Neural crest cell (in vitro differentiated cells): ENCODE data around the gene RAB44. TPM values are rescaled to one million over a fixed set of nuclear protein-coding genes. Genes with fewer than 3 reads are reported as not detected.
"Not testable (repeated sequence)": the region's sequence is repeated elsewhere in the genome, so short reads cannot be mapped to it uniquely, and the experiment has no call there.

Source experiments
- DNase-seq: peaks from one replicate; pipeline ENCODE4 v3.0.0; 2021; ENCODE audit warnings: low read depth, mixed read lengths, low spot score
- H3K27ac Mint-ChIP-seq: one replicate; pipeline ENCODE4 v1.8.0; 2021; ENCODE audit warnings: mild to moderate bottlenecking, mixed read lengths; ENCODE audit not compliant: unreplicated experiment
- H3K27me3 Mint-ChIP-seq: 2 replicates; pipeline ENCODE4 v1.8.0; 2021; ENCODE audit warnings: low read depth, mild to moderate bottlenecking, mixed read lengths
- H3K36me3 Mint-ChIP-seq: 2 replicates; pipeline ENCODE4 v1.8.0; 2021; ENCODE audit warnings: low read depth, mild to moderate bottlenecking, mixed read lengths
- H3K4me1 Mint-ChIP-seq: 2 replicates; pipeline ENCODE4 v1.8.0; 2021; ENCODE audit warnings: mixed read lengths
- H3K4me3 Mint-ChIP-seq: one replicate; pipeline ENCODE4 v1.8.0; 2021; ENCODE audit warnings: mild to moderate bottlenecking, mixed read lengths
- H3K9me3 Mint-ChIP-seq: 2 replicates; pipeline ENCODE4 v1.8.0; 2021; ENCODE audit warnings: mixed read lengths
- total RNA-seq: library from RNA; stranded (reverse); gene quantifications from 2 replicates; pipeline ENCODE4 v1.2.1, GENCODE V29; 2021
- TF ChIP-seq, protein P1 (sequence below): fragments of 200-600 bp; sonication (generic); conservative IDR thresholded peaks from 2 replicates; pipeline ENCODE4 v1.5.0; 2021; ENCODE audit warnings: antibody characterized with exemption, mild to moderate bottlenecking

The RAB44 gene
- total RNA-seq, 1 donor from 2014 or later, result not detected

DNA sequence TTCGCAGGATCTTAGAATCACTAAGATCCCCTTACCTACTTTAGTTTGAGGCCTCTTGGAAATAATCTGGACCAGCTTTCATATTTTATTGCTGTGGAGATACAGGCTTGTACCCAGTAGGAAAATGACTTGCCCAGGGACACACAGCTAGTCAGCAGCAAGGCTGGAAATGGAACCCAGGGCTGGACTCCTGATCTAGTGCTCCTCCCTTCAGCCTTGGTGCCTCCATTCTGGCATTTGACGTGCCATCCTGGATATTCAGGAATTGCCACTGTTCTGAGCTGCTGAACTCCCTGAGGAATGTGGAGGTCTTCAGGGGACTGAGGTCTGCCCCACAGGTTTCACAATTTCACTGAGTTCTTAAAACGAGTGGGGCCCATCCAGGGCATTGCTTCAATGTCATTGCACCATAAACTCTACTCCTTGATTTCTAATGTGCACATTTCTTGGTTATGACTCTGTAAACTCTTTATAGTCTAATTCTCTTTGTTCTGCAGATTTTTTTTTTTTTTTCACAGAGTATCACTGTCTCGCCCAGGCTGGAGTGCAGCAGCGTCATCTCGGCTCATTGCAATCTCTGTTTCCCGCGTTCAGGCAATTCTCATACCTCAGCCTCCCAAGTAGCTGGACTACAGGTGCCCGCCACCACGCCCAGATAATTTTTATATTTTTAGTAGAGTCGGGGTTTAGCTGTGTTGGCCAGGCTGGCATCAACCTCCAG, 45.8 kb upstream of the RAB44 start:
- Mint-ChIP-seq H3K4me1 (peaks cover 23% of the 10 kb centered on the region), H3K27me3 (peaks cover 6% of the 10 kb centered on the region), H3K36me3 (no peaks in the 10 kb centered on the region), H3K4me3 (no peak overlapping the region), H3K27ac (no peak overlapping the region), H3K9me3 (no peaks in the 10 kb centered on the region)
- no peak for DNase-seq
- TF ChIP-seq, protein P1, sequence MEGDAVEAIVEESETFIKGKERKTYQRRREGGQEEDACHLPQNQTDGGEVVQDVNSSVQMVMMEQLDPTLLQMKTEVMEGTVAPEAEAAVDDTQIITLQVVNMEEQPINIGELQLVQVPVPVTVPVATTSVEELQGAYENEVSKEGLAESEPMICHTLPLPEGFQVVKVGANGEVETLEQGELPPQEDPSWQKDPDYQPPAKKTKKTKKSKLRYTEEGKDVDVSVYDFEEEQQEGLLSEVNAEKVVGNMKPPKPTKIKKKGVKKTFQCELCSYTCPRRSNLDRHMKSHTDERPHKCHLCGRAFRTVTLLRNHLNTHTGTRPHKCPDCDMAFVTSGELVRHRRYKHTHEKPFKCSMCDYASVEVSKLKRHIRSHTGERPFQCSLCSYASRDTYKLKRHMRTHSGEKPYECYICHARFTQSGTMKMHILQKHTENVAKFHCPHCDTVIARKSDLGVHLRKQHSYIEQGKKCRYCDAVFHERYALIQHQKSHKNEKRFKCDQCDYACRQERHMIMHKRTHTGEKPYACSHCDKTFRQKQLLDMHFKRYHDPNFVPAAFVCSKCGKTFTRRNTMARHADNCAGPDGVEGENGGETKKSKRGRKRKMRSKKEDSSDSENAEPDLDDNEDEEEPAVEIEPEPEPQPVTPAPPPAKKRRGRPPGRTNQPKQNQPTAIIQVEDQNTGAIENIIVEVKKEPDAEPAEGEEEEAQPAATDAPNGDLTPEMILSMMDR, result no peak

DNA sequence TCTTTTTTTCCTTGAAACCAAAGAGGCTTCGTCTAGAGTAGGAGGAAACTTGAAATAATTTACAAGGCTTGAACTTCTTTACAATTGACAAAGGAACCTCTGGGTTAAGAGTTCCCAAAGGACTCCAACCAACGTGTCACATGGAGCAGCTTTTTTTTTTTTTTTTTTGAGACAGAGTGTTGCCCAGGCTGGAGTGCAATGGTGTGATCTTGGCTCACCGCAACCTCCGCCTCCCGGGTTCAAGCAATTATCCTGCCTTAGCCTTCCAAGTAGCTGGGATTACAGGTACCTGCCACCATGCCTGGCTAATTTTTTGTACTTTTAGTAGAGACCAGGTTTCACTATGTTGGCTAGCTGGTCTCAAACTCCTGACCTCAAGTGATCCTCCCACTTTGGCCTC, 43.2 kb upstream of the RAB44 start:
- not testable (repeated sequence) for H3K4me3 Mint-ChIP-seq, H3K27ac Mint-ChIP-seq

DNA sequence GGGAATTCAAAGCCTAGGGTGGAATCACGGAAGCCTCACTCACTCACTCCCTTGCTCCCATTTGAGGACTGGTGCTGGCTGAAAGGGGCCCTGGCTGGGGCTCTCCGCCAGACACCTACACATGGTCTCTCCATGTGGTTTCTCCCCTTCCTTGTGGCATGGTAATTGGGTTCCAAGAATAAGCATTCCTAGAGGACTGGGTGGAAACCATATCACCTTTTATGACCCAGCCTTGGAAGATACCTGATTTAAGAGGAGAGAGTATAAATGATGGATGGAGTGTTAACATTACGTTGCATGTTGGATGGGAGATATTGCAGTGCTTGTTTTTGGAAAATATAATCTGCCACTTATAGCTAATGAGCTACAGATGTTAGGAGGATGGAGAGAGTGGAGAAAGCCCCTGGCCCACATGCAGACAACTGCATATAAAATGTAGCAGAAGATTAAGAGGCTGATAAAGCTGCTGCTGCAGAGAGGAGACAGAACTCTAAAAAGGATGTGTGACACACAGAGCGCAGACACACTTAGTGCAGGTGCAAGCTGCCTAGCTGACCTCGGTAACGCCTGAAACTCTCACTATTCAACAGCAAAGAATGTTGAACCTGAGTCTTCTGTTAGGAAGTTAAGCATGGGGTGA, 42.4 kb upstream of the RAB44 start:
- H3K36me3 Mint-ChIP-seq, result no peaks in the 10 kb centered on the region
- no peak for DNase-seq
- H3K9me3 Mint-ChIP-seq, result no peaks in the 10 kb centered on the region
- TF ChIP-seq, protein P1, result no peak
- no peak overlapping the region for H3K4me3 Mint-ChIP-seq
- H3K27ac Mint-ChIP-seq, result no peak overlapping the region
- H3K27me3 Mint-ChIP-seq, result peaks cover 12% of the 10 kb centered on the region
- H3K4me1 Mint-ChIP-seq, result peaks cover 9% of the 10 kb centered on the region

More for the DNA sequence above, 43.2 kb upstream of the RAB44 start:
- H3K9me3 Mint-ChIP-seq, H3K27me3 Mint-ChIP-seq, DNase-seq, H3K36me3 Mint-ChIP-seq: not testable (repeated sequence)
- peaks cover 16% of the 10 kb centered on the region for H3K4me1 Mint-ChIP-seq

DNA sequence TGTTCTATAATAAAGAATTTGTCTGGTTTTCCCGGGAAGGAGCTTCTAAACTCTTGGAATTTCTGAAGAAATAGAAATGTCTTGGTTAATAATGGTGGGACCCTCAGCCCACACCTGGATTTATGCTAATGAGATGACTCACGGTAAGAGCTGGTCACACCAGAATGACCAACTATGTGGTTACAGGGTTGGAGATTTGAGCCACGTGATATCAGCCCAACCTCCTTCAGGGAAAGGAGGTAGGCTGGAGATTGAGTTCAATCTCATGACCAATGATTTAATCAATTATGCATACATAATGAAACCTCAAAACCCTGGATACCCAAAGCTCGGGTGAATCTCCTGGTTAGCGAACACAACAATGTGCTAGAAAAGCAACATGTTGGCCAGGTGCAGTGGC, 41.2 kb upstream of the RAB44 start:
- Mint-ChIP-seq H3K27ac (no peak overlapping the region), H3K36me3 (no peaks in the 10 kb centered on the region), H3K27me3 (peaks cover 12% of the 10 kb centered on the region), H3K4me1 (no peaks in the 10 kb centered on the region), H3K4me3 (no peak overlapping the region), H3K9me3 (no peaks in the 10 kb centered on the region)
- no peak for DNase-seq
- TF ChIP-seq, protein P1, result no peak

DNA sequence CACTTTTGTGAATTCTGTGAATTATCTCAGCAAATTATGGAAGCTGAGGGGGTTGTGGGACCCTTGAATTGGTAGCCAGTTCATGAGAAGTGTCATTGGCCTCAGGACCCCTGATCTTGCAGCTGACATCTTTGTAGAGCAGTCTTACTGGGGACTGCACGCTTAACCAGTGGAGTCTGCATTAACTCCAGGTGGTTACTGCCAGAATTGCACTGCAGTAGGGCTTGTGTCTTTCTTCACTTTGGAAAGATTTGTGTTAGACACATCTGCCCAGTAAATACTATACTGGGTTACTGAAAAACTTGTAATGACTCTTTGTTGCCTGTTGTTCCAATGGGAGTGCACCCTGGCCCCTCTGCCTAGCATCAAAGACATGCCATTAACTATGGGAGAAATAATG, 40.4 kb upstream of the RAB44 start:
- H3K27ac Mint-ChIP-seq, result no peak overlapping the region

More for the DNA sequence above, 40.4 kb upstream of the RAB44 start:
- no peak overlapping the region for H3K4me3 Mint-ChIP-seq
- peaks cover 12% of the 10 kb centered on the region for H3K27me3 Mint-ChIP-seq
- DNase-seq, result no peak
- no peaks in the 10 kb centered on the region for H3K4me1 Mint-ChIP-seq
- TF ChIP-seq, protein P1, result no peak
- no peaks in the 10 kb centered on the region for H3K9me3 Mint-ChIP-seq
- no peaks in the 10 kb centered on the region for H3K36me3 Mint-ChIP-seq
